Progenitor cell of endocrine pancreas (in vitro differentiated cells): ENCODE data around the gene CLCN4. TPM values are rescaled to one million over a fixed set of nuclear protein-coding genes. Genes with fewer than 3 reads are reported as not detected.

ENCODE experiments used
- DNase-seq: peaks from one replicate; pipeline ENCODE4 v3.0.0; 2021; ENCODE audit warnings: low spot score; ENCODE audit not compliant: unreplicated experiment
- H3K27ac Mint-ChIP-seq: 2 replicates; pipeline ENCODE4 v1.8.0; 2021; ENCODE audit warnings: mild to moderate bottlenecking, moderate library complexity, mixed read lengths
- H3K27me3 Mint-ChIP-seq: 2 replicates; pipeline ENCODE4 v1.8.0; 2021; ENCODE audit warnings: mixed read lengths
- H3K36me3 Mint-ChIP-seq: 2 replicates; pipeline ENCODE4 v1.8.0; 2022; ENCODE audit warnings: mixed read lengths; ENCODE audit not compliant: insufficient read depth
- H3K4me1 Mint-ChIP-seq: 2 replicates; pipeline ENCODE4 v1.8.0; 2021; ENCODE audit warnings: low read depth, mixed read lengths
- H3K4me3 Mint-ChIP-seq: 2 replicates; pipeline ENCODE4 v1.8.0; 2021; ENCODE audit warnings: low read depth, mild to moderate bottlenecking, moderate library complexity, mixed read lengths
- H3K9me3 Mint-ChIP-seq: 2 replicates; pipeline ENCODE4 v1.8.0; 2021; ENCODE audit warnings: low read depth, mixed read lengths
- CTCF ChIP-seq: fragments of 200-600 bp; sonication (generic); IDR thresholded peaks from one replicate; pipeline ENCODE4 v1.5.0; 2021; ENCODE audit warnings: antibody characterized with exemption, mild to moderate bottlenecking; ENCODE audit not compliant: unreplicated experiment
- total RNA-seq: library from RNA; stranded (reverse); gene quantifications from 2 replicates; pipeline ENCODE4 v1.2.1, GENCODE V29; 2021

Gene CLCN4
- total RNA-seq, 1 donor from 2014 or later: 15.2 TPM

GRCh38 chrX:10245886-10246285, 89.1 kb downstream of the CLCN4 start:
- Mint-ChIP-seq H3K9me3 (peaks cover 9% of the 10 kb centered on the region), H3K27ac (no peak overlapping the region), H3K36me3 (no peaks in the 10 kb centered on the region), H3K27me3 (no peaks in the 10 kb centered on the region), H3K4me3 (no peak overlapping the region), H3K4me1 (peaks cover 4% of the 10 kb centered on the region)
- DNase-seq: no peak
- TF ChIP-seq CTCF: no peak

- Mint-ChIP-seq H3K4me1 (peaks cover 4% of the 10 kb centered on the region), H3K4me3 (no peak overlapping the region), H3K36me3 (no peaks in the 10 kb centered on the region), H3K27me3 (no peaks in the 10 kb centered on the region), H3K9me3 (peaks cover 9% of the 10 kb centered on the region), H3K27ac (no peak overlapping the region)
- no peak for DNase-seq
- TF ChIP-seq CTCF: no peak
These were observed 89.5 kb downstream of the CLCN4 start for GRCh38 chrX:10246297-10246696.

GRCh38 chrX:10246846-10247245, 90.1 kb downstream of the CLCN4 start:
- Mint-ChIP-seq H3K36me3 (no peaks in the 10 kb centered on the region), H3K9me3 (peaks cover 9% of the 10 kb centered on the region), H3K27ac (no peak overlapping the region), H3K27me3 (no peaks in the 10 kb centered on the region), H3K4me3 (no peak overlapping the region), H3K4me1 (peaks cover 4% of the 10 kb centered on the region)
- no peak for DNase-seq
- TF ChIP-seq CTCF: no peak

DNA sequence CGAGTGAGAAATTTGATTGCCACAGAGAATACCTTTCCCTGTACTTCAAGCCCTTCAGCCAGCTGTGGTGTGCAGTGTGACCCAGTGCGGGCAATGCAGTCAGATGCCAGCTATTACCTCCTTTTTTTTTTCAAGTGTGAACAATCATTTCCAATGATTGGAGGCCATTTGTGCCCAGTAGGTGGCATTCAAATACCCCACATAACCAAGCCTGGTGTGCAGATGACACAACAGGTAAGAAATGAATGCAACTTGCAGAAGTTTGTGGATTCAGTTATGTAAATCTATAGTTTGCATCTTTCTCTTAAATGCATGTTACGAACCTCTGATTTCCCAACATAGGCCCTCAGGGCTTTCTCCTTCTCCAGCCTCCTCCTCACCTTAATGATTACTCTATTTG, 98.0 kb downstream of the CLCN4 start:
- Mint-ChIP-seq H3K4me1 (no peaks in the 10 kb centered on the region), H3K27ac (no peak overlapping the region), H3K4me3 (no peak overlapping the region), H3K9me3 (no peaks in the 10 kb centered on the region), H3K36me3 (no peaks in the 10 kb centered on the region), H3K27me3 (no peaks in the 10 kb centered on the region)
- TF ChIP-seq CTCF: no peak
- no peak for DNase-seq

GRCh38 chrX:10259716-10260115, 102.9 kb downstream of the CLCN4 start:
- no peaks in the 10 kb centered on the region for H3K36me3 Mint-ChIP-seq
- no peak for TF ChIP-seq CTCF
- H3K4me3 Mint-ChIP-seq: no peak overlapping the region
- H3K9me3 Mint-ChIP-seq: peaks cover 4% of the 10 kb centered on the region
- no peaks in the 10 kb centered on the region for H3K27me3 Mint-ChIP-seq
- DNase-seq: no peak
- no peaks in the 10 kb centered on the region for H3K4me1 Mint-ChIP-seq
- H3K27ac Mint-ChIP-seq: no peak overlapping the region
